Smooth muscle cell (in vitro differentiated cells): Measurements from ENCODE around the gene CLCF1. TPM values are rescaled to one million over a fixed set of nuclear protein-coding genes. Genes with fewer than 3 reads are reported as not detected.

ENCODE experiments used
- DNase-seq: peaks from one replicate; lab custom pipeline; 2025; ENCODE audit not compliant: unreplicated experiment; lab: John Stamatoyannopoulos, UW
- H2AFZ ChIP-seq: fragments of 200-600 bp; sonication (generic); 2 replicates; pipeline ENCODE4 v1.6.0; 2016; ENCODE audit warnings: antibody characterized with exemption, low read depth, mild to moderate bottlenecking
- H3F3A ChIP-seq: fragments of 200-600 bp; sonication (generic); 2 replicates; pipeline ENCODE4 v1.6.0; 2017; ENCODE audit warnings: antibody characterized with exemption, low read depth
- H3K27ac ChIP-seq: fragments of 200-600 bp; sonication (generic); 2 replicates; pipeline ENCODE4 v1.5.1; 2016; ENCODE audit warnings: low read depth, mild to moderate bottlenecking
- H3K27me3 ChIP-seq: fragments of 200-600 bp; sonication (generic); 2 replicates; pipeline ENCODE4 v1.6.1; 2016; ENCODE audit warnings: low read depth, mild to moderate bottlenecking
- H3K36me3 ChIP-seq: fragments of 200-600 bp; sonication (generic); 2 replicates; pipeline ENCODE4 v1.5.1; 2016; ENCODE audit warnings: low read depth
- H3K4me1 ChIP-seq: fragments of 200-600 bp; sonication (generic); 2 replicates; pipeline ENCODE4 v1.5.1; 2016; ENCODE audit warnings: low read depth
- H3K4me2 ChIP-seq: fragments of 200-600 bp; sonication (generic); 2 replicates; pipeline ENCODE4 v1.6.0; 2016; ENCODE audit warnings: mild to moderate bottlenecking
- H3K4me3 ChIP-seq: fragments of 200-600 bp; sonication (generic); 2 replicates; pipeline ENCODE4 v1.5.1; 2016; ENCODE audit warnings: mild to moderate bottlenecking
- H3K79me2 ChIP-seq: fragments of 200-600 bp; sonication (generic); 2 replicates; pipeline ENCODE4 v1.6.0; 2016; ENCODE audit warnings: low read depth, mild to moderate bottlenecking
- H3K9ac ChIP-seq: fragments of 200-600 bp; sonication (generic); 2 replicates; pipeline ENCODE4 v1.6.0; 2016; ENCODE audit warnings: low read depth
- H3K9me3 ChIP-seq: fragments of 200-600 bp; sonication (generic); replicated peaks from 2 replicates; pipeline ENCODE4 v1.5.1; 2016; ENCODE audit warnings: low read depth
- H4K20me1 ChIP-seq: fragments of 200-600 bp; sonication (generic); 2 replicates; pipeline ENCODE4 v1.6.0; 2016; ENCODE audit warnings: low read depth
- CTCF ChIP-seq: fragments of 200-600 bp; sonication (generic); IDR thresholded peaks from 2 replicates; pipeline ENCODE4 v1.5.1; 2017; ENCODE audit warnings: borderline replicate concordance, mild to moderate bottlenecking, antibody characterized with exemption; ENCODE audit not compliant: insufficient read depth, poor library complexity, severe bottlenecking
- WGBS: methylation state at CpG from one replicate; pipeline ENCODE4 v1.1.7; 2016; ENCODE audit warnings: low lambda C conversion rate; 5-methylcytosine and 5-hydroxymethylcytosine counted together
- polyA plus RNA-seq: library from polyadenylated mRNA; unstranded; fragments of >200 nt; fragmentation: Nextera tagmentation; extraction: Ambion mirVana; gene quantifications from 2 replicates; pipeline ENCODE4 v1.2.1, GENCODE V29; 2016
- total RNA-seq: library from RNA; depleted of rRNA; stranded (reverse); fragments of >200 nt; gene quantifications from 2 replicates; pipeline ENCODE4 v1.2.3, GENCODE V29; 2014

Gene CLCF1
- total and polyA plus RNA-seq, 2 experiments from 2014 or later = 6.2 to 12.2 TPM

GRCh38 chr11:67357831-67358670, 15.3 kb downstream of the CLCF1 start:
- Histone ChIP-seq H3F3A (peaks cover 27% of the 10 kb centered on the region), H3K27ac (peak overlapping the region; percentile 54), H3K79me2 (no peaks in the 10 kb centered on the region), H3K9ac (no peak overlapping the region), H3K4me3 (no peak overlapping the region), H3K4me2 (peak overlapping the region; percentile 47), H3K36me3 (no peaks in the 10 kb centered on the region), H3K4me1 (peaks cover 27% of the 10 kb centered on the region), H3K27me3 (no peaks in the 10 kb centered on the region), H4K20me1 (peaks cover 6% of the 10 kb centered on the region), H3K9me3 (no peaks in the 10 kb centered on the region), H2AFZ (no peak overlapping the region)
- TF ChIP-seq CTCF = no peak
- WGBS = 82% methylated on average over 12 of the region's 12 CpGs
- no peak for DNase-seq

- Histone ChIP-seq H2AFZ (peak overlapping the region; percentile 51), H3K9me3 (no peaks in the 10 kb centered on the region), H3K4me2 (peak overlapping the region; percentile 47), H3K4me1 (peaks cover 34% of the 10 kb centered on the region), H3K4me3 (no peak overlapping the region), H3K36me3 (no peaks in the 10 kb centered on the region), H3K9ac (no peak overlapping the region), H4K20me1 (no peaks in the 10 kb centered on the region), H3F3A (peaks cover 27% of the 10 kb centered on the region), H3K79me2 (peaks cover 6% of the 10 kb centered on the region), H3K27ac (peak overlapping the region; percentile 54), H3K27me3 (no peaks in the 10 kb centered on the region)
- no peak for DNase-seq
- TF ChIP-seq CTCF = peak; percentile 88
- WGBS = 18% methylated on average over 3 of the region's 3 CpGs
Measured at GRCh38 chr11:67356864-67357561, 16.4 kb downstream of the CLCF1 start.

GRCh38 chr11:67356387-67356863, 17.0 kb downstream of the CLCF1 start:
- 37% methylated on average over 4 of the region's 4 CpGs for whole genome bisulfite sequencing

More at GRCh38 chr11:67356387-67356863, 17.0 kb downstream of the CLCF1 start:
- no peak overlapping the region for H3K9ac ChIP-seq
- peaks cover 10% of the 10 kb centered on the region for H3K79me2 ChIP-seq
- H3K9me3 ChIP-seq = no peaks in the 10 kb centered on the region
- no peak for DNase-seq
- H3K4me1 ChIP-seq = peaks cover 34% of the 10 kb centered on the region
- H3K36me3 ChIP-seq = no peaks in the 10 kb centered on the region
- H3K4me3 ChIP-seq = no peak overlapping the region
- H3K4me2 ChIP-seq = no peak overlapping the region
- H3K27ac ChIP-seq = peak overlapping the region; percentile 98
- no peak for TF ChIP-seq CTCF
- H3K27me3 ChIP-seq = no peaks in the 10 kb centered on the region
- H4K20me1 ChIP-seq = no peaks in the 10 kb centered on the region
- no peak overlapping the region for H2AFZ ChIP-seq
- peaks cover 27% of the 10 kb centered on the region for H3F3A ChIP-seq
